DOHH2 (cell line): ENCODE data around the gene PCBP2.

ENCODE experiments used
- H3F3A ChIP-seq: fragments of 200-600 bp; sonication (generic), shearing (Covaris generic); 2 replicates; pipeline ENCODE4 v1.6.0; 2016; ENCODE audit warnings: antibody characterized with exemption, mild to moderate bottlenecking; ENCODE audit not compliant: control insufficient read depth, insufficient read depth
- H3K27ac ChIP-seq: fragments of 200-600 bp; sonication (generic); 2 replicates; pipeline ENCODE4 v1.5.1; 2014; ENCODE audit warnings: low read depth, mild to moderate bottlenecking, low read length, moderate library complexity
- H3K27me3 ChIP-seq: fragments of 200-600 bp; sonication (generic); 2 replicates; pipeline ENCODE4 v1.6.1; 2014; ENCODE audit warnings: mild to moderate bottlenecking, low read length, mixed read lengths; ENCODE audit not compliant: control insufficient read depth
- H3K36me3 ChIP-seq: fragments of 200-600 bp; sonication (generic); 2 replicates; pipeline ENCODE4 v1.6.1; 2014; ENCODE audit warnings: mild to moderate bottlenecking, low read length, moderate library complexity, mixed read lengths; ENCODE audit not compliant: control insufficient read depth
- H3K4me1 ChIP-seq: fragments of 200-600 bp; sonication (generic); 2 replicates; pipeline ENCODE4 v1.6.1; 2014; ENCODE audit warnings: mild to moderate bottlenecking, low read length, mixed read lengths; ENCODE audit not compliant: control insufficient read depth
- H3K4me2 ChIP-seq: fragments of 200-600 bp; sonication (generic); 2 replicates; pipeline ENCODE4 v1.6.0; 2014; ENCODE audit warnings: mild to moderate bottlenecking, low read length, moderate library complexity
- H3K4me3 ChIP-seq: fragments of 200-600 bp; sonication (generic); 2 replicates; pipeline ENCODE4 v1.5.1; 2014; ENCODE audit warnings: mild to moderate bottlenecking, low read length, mixed read lengths
- H3K79me2 ChIP-seq: fragments of 200-600 bp; sonication (generic); 2 replicates; pipeline ENCODE4 v1.6.1; 2014; ENCODE audit warnings: mild to moderate bottlenecking, low read length, mixed read lengths; ENCODE audit not compliant: control insufficient read depth
- H3K9me2 ChIP-seq: fragments of 200-600 bp; sonication (generic); replicated peaks from 2 replicates; pipeline ENCODE4 v1.6.1; 2014; ENCODE audit warnings: mild to moderate bottlenecking, low read length, mixed read lengths; ENCODE audit not compliant: control insufficient read depth
- H3K9me3 ChIP-seq: fragments of 200-600 bp; sonication (generic); 2 replicates; pipeline ENCODE4 v1.6.1; 2014; ENCODE audit warnings: antibody characterized with exemption, low read length, mixed read lengths; ENCODE audit not compliant: control insufficient read depth, insufficient read depth
- H4K20me1 ChIP-seq: fragments of 200-600 bp; sonication (generic); 2 replicates; pipeline ENCODE4 v1.6.0; 2014; ENCODE audit warnings: low read depth, mild to moderate bottlenecking, antibody characterized with exemption, low read length, moderate library complexity; ENCODE audit not compliant: control insufficient read depth, insufficient read depth
- CTCF ChIP-seq: fragments of 200-600 bp; sonication (generic); IDR thresholded peaks from one replicate; pipeline ENCODE4 v1.5.1; 2014; ENCODE audit warnings: antibody characterized with exemption, mild to moderate bottlenecking, low read depth, low read length; ENCODE audit not compliant: poor library complexity, severe bottlenecking
- EZH2phosphoT487 ChIP-seq: fragments of 200-600 bp; sonication (generic); IDR thresholded peaks from 2 replicates; pipeline ENCODE4 v1.6.1; 2017; ENCODE audit warnings: borderline replicate concordance, mild to moderate bottlenecking, antibody characterized with exemption, low read length, moderate library complexity, mixed read lengths

The PCBP2 gene

GRCh38 chr12:53424626-53425514 lies 27.0 kb upstream of the PCBP2 start:
- Histone ChIP-seq H3K27me3 (no peaks in the 10 kb centered on the region), H3K79me2 (no peaks in the 10 kb centered on the region), H3K9me3 (no peaks in the 10 kb centered on the region), H3K9me2 (no peaks in the 10 kb centered on the region), H4K20me1 (no peaks in the 10 kb centered on the region), H3F3A (peaks cover 2% of the 10 kb centered on the region; the same call in 1 of the 2 replicates), H3K4me2 (no peak overlapping the region), H3K36me3 (no peaks in the 10 kb centered on the region), H3K4me1 (peaks cover 10% of the 10 kb centered on the region), H3K4me3 (no peak overlapping the region), H3K27ac (no peak overlapping the region)
- no peak for TF ChIP-seq EZH2phosphoT487
- no peak for TF ChIP-seq CTCF

GRCh38 chr12:53425515-53426150 lies 26.3 kb upstream of the PCBP2 start:
- Histone ChIP-seq H3F3A (peaks cover 2% of the 10 kb centered on the region; the same call in 1 of the 2 replicates), H3K4me3 (no peak overlapping the region), H3K9me2 (no peaks in the 10 kb centered on the region), H3K9me3 (no peaks in the 10 kb centered on the region), H3K27me3 (no peaks in the 10 kb centered on the region), H3K79me2 (no peaks in the 10 kb centered on the region), H4K20me1 (no peaks in the 10 kb centered on the region), H3K27ac (no peak overlapping the region), H3K4me1 (peaks cover 9% of the 10 kb centered on the region), H3K36me3 (no peaks in the 10 kb centered on the region), H3K4me2 (no peak overlapping the region)
- TF ChIP-seq CTCF (no peak), EZH2phosphoT487 (no peak)

GRCh38 chr12:53427905-53428594 lies 23.9 kb upstream of the PCBP2 start:
- Histone ChIP-seq H3K79me2 (no peaks in the 10 kb centered on the region), H3K36me3 (no peaks in the 10 kb centered on the region), H3F3A (peaks cover 2% of the 10 kb centered on the region; the same call in 1 of the 2 replicates), H3K9me3 (no peaks in the 10 kb centered on the region), H3K4me3 (no peak overlapping the region), H3K27ac (no peak overlapping the region), H3K4me1 (peaks cover 6% of the 10 kb centered on the region), H3K27me3 (no peaks in the 10 kb centered on the region), H4K20me1 (no peaks in the 10 kb centered on the region), H3K4me2 (no peak overlapping the region), H3K9me2 (no peaks in the 10 kb centered on the region)
- no peak for TF ChIP-seq EZH2phosphoT487
- TF ChIP-seq CTCF: no peak
